ENCODE data around the gene EXT2. TPM values are rescaled to one million over a fixed set of nuclear protein-coding genes. Genes with fewer than 3 reads are reported as not detected.

EXT2 gene
- total RNA-seq, 4 donors from 2014 or later = 56.9 to 152 (median 128) TPM

DNA sequence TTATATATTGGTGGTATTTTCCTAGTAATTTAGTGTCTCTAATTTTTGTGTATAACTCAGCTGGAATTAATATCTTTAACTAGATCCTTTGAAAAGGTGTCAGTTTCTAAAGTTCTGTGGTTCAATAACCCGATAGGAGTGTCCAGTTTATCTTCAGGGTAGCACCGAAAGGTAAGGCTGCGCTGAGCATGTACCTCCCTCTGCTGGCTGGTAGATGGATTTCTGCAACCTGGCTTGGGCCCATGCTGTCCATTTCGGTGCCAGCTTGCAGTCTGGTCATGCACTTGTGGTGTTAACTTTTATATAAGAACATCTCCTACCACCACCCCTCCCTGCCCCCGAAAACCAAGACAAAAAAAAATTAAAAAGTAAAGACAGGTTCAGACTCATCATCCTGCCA, 24.7 kb downstream of the EXT2 start:
- peaks cover 0 to 65% (median 0%) of the 10 kb centered on the region in 3 donors for H3K36me3 ChIP-seq
- TF ChIP-seq, protein P1, sequence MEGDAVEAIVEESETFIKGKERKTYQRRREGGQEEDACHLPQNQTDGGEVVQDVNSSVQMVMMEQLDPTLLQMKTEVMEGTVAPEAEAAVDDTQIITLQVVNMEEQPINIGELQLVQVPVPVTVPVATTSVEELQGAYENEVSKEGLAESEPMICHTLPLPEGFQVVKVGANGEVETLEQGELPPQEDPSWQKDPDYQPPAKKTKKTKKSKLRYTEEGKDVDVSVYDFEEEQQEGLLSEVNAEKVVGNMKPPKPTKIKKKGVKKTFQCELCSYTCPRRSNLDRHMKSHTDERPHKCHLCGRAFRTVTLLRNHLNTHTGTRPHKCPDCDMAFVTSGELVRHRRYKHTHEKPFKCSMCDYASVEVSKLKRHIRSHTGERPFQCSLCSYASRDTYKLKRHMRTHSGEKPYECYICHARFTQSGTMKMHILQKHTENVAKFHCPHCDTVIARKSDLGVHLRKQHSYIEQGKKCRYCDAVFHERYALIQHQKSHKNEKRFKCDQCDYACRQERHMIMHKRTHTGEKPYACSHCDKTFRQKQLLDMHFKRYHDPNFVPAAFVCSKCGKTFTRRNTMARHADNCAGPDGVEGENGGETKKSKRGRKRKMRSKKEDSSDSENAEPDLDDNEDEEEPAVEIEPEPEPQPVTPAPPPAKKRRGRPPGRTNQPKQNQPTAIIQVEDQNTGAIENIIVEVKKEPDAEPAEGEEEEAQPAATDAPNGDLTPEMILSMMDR (IDR thresholded peaks at IDR 0.05) = peak in 3 of 6 experiments; percentile 14 to 18 (median 18)
- TF ChIP-seq POLR2A (IDR thresholded peaks at IDR 0.05) = no peak
- no peak overlapping the region for H3K27ac ChIP-seq
- DNase-seq = no peak
- no peaks in the 10 kb centered on the region for H3K27me3 ChIP-seq
- no peak overlapping the region for H3K4me3 ChIP-seq
- H3K4me1 ChIP-seq = no peaks in the 10 kb centered on the region
- H3K9me3 ChIP-seq = no peaks in the 10 kb centered on the region

DNA sequence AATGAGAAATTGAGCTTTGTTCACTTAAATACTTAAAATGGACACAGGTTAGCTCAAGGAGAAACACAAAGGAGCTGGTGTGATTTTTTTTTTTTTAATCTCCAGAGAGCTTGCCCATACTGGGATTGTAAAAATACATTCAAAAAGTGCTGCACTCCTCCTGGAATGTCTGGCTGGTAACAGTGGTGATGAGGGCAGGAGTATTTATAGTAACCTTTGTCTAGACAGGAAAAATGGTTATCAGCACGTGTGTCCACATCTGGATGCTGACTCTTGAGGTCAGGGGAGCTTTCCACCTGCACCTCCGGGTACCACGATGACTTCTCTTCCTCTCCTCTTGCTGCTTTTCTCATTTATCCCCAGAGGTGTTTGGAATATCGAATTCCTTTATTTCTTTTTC, 30.1 kb downstream of the EXT2 start:
- Histone ChIP-seq H3K27ac (no peak overlapping the region), H3K36me3 (peaks cover 0 to 70% (median 0%) of the 10 kb centered on the region in 3 donors), H3K4me1 (no peaks in the 10 kb centered on the region), H3K4me3 (no peak overlapping the region), H3K9me3 (no peaks in the 10 kb centered on the region), H3K27me3 (no peaks in the 10 kb centered on the region)
- TF ChIP-seq POLR2A (IDR thresholded peaks at IDR 0.05) = no peak
- TF ChIP-seq, protein P1 (IDR thresholded peaks at IDR 0.05) = no peak
- no peak for DNase-seq

DNA sequence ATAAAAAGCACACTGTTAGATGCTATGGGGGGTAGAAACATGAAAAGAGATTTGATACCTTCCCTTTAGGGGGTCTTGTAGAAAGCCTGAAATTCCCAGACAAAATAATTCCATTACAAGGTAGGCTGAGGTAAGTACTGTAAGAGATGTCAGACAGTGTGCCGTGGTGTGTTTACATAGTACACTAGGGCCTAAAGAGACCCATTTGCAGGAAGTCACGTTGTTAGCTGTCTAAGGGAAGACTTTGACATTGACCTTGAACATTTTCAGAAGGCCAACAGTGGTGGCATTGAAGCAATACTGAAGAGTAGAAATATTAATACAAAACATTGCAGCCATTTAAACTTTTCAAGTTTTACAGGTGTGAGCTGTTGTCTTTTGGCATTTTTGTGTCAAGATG, 30.8 kb downstream of the EXT2 start:
- TF ChIP-seq POLR2A (IDR thresholded peaks at IDR 0.05) = no peak
- TF ChIP-seq, protein P1 (IDR thresholded peaks at IDR 0.05) = no peak

DNA sequence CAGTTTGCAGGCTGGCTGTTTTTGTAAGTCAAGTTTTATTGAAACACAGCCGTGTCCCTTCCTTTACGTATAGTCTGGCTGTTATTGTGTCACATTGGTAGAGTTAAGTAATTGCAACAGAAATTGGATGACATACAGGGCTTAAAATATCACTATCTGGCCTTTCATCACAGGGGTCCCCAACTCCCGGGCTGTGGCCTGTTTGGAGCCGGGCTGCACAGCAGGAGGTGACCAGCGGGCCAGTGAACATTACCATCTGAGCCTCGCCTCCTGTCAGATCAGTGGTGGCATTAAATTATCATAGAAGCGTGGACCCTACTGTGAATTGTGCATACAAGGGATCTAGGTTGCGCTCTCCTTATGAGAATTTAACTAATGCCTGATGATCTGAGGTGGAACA, 31.7 kb downstream of the EXT2 start:
- DNase-seq = no peak
- Histone ChIP-seq H3K27me3 (no peaks in the 10 kb centered on the region), H3K9me3 (no peaks in the 10 kb centered on the region), H3K4me3 (no peak overlapping the region), H3K27ac (no peak overlapping the region), H3K36me3 (peaks cover 0 to 78% (median 0%) of the 10 kb centered on the region in 3 donors), H3K4me1 (no peaks in the 10 kb centered on the region)
- TF ChIP-seq, protein P1 (IDR thresholded peaks at IDR 0.05) = no peak
- no peak for TF ChIP-seq POLR2A (IDR thresholded peaks at IDR 0.05)

More for the DNA sequence above, 30.8 kb downstream of the EXT2 start:
- peaks cover 0 to 76% (median 0%) of the 10 kb centered on the region in 3 donors for H3K36me3 ChIP-seq
- H3K27ac ChIP-seq = no peak overlapping the region
- no peaks in the 10 kb centered on the region for H3K9me3 ChIP-seq
- no peak for DNase-seq
- H3K4me3 ChIP-seq = no peak overlapping the region
- no peaks in the 10 kb centered on the region for H3K4me1 ChIP-seq
- no peaks in the 10 kb centered on the region for H3K27me3 ChIP-seq

DNA sequence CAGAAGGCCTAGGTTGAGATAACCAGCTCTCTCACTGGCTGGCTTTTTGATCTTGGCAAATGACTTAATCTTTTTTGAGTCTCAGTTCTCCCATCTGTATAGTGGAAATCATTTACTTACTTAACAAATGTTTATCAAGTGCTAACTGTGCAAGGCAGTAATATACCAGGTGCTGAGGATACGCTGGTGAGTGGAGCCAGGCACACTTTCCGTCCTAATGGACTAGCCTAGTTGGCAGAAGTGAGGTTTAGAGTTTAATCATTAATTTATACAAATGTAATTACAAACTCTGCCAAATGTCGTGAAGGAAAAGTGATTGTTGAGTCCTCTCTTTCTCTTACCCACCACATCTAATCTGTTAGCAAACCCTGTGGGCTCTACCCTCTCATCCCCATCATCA, 33.3 kb downstream of the EXT2 start:
- no peaks in the 10 kb centered on the region for H3K4me1 ChIP-seq
- DNase-seq = no peak
- TF ChIP-seq, protein P1 (IDR thresholded peaks at IDR 0.05) = no peak
- TF ChIP-seq POLR2A (IDR thresholded peaks at IDR 0.05) = no peak
- peaks cover 0 to 83% (median 0%) of the 10 kb centered on the region in 3 donors for H3K36me3 ChIP-seq
- no peaks in the 10 kb centered on the region for H3K9me3 ChIP-seq
- no peaks in the 10 kb centered on the region for H3K27me3 ChIP-seq
- H3K4me3 ChIP-seq = no peak overlapping the region
- no peak overlapping the region for H3K27ac ChIP-seq

DNA sequence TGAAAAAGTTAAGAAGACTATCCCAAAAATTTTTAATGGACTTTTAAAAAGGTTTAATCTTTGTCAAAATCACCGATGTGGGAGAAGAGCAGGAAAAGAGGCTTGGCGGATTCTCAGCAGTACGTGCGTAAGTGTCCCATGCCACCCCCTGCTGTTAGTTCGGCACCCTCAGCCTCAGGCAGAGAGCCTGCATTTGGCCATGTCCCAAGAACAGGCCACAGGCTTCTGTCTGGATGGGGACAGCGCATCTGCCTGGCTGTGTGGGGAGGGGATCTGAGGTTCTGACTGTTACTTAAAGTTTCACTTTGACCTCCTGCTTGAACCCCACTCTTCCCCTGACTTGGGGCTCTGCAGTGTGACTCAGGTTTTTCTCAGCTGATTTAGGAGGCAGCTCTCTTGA, 35.3 kb downstream of the EXT2 start:
- H3K27me3 ChIP-seq = no peaks in the 10 kb centered on the region
- H3K4me3 ChIP-seq = no peak overlapping the region
- no peaks in the 10 kb centered on the region for H3K4me1 ChIP-seq
- TF ChIP-seq, protein P1 (IDR thresholded peaks at IDR 0.05) = no peak
- TF ChIP-seq POLR2A (IDR thresholded peaks at IDR 0.05) = no peak
- H3K36me3 ChIP-seq = peaks cover 0 to 74% (median 0%) of the 10 kb centered on the region in 3 donors
- no peak for DNase-seq
- no peak overlapping the region for H3K27ac ChIP-seq
- no peaks in the 10 kb centered on the region for H3K9me3 ChIP-seq
